Measurements from ENCODE around the gene LRRC56. TPM values are rescaled to one million over a fixed set of nuclear protein-coding genes. Genes with fewer than 3 reads are reported as not detected.

Gene LRRC56
- total RNA-seq, 1 donor from 2014 or later, result not detected

DNA sequence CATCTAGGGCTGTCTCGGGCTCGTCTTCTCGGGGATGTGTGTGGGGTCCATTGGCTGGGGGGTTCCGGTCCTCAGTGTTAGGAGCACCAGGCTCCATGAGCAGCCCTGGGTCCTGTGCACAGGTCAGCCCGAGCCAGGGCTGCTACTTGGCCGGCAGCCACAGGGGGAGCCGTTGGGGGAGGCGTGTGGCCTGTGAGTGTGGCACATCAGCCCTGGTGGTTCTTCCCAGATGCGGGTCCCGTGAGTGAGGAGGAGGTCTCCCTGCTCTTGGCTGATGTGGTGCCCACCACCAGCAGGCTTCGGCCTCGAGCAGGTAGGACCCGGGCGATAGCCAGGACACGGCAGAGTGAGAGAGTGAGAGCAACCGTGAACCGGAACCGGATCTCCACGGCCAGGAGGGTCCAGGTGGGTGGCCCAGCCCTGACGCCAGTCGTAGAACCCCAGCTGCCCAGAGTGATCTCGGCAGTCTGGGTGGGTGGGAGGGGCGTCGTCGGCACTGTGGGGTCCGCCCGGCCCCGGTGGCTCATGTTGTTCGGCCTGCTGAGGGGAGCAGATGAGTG, 59.9 kb downstream of the LRRC56 start:
- no peak overlapping the region for H3K27ac ChIP-seq
- H3K4me1 ChIP-seq, result no peaks in the 10 kb centered on the region
- H3K27me3 ChIP-seq, result no peaks in the 10 kb centered on the region
- DNase-seq (ENCODE audit: low spot score in 2 of 2), result no peak
- H3K4me3 ChIP-seq, result no peak overlapping the region
- no peak for TF ChIP-seq CTCF (IDR thresholded peaks at IDR 0.05)
- H3K36me3 ChIP-seq, result peaks cover 92 to 98% of the 10 kb centered on the region in 2 donors
- H3K9me3 ChIP-seq, result no peaks in the 10 kb centered on the region
- intact Hi-C loops (cut with DNase I), result no loop called here

GRCh38 chr11:598005-598680, 60.8 kb downstream of the LRRC56 start:
- Histone ChIP-seq H3K27ac (no peak overlapping the region), H3K27me3 (no peaks in the 10 kb centered on the region), H3K4me1 (no peaks in the 10 kb centered on the region), H3K9me3 (no peaks in the 10 kb centered on the region), H3K4me3 (no peak overlapping the region), H3K36me3 (peaks cover 92 to 98% of the 10 kb centered on the region in 2 donors)
- no peak for TF ChIP-seq CTCF (IDR thresholded peaks at IDR 0.05)
- no peak for DNase-seq (ENCODE audit: low spot score in 2 of 2)
- intact Hi-C loops (cut with DNase I), result no loop called here

- Histone ChIP-seq H3K9me3 (no peaks in the 10 kb centered on the region), H3K4me3 (no peak overlapping the region), H3K36me3 (peaks cover 94 to 98% of the 10 kb centered on the region in 2 donors), H3K4me1 (no peaks in the 10 kb centered on the region), H3K27ac (no peak overlapping the region), H3K27me3 (no peaks in the 10 kb centered on the region)
- intact Hi-C loops (cut with DNase I), result no loop called here
- DNase-seq (ENCODE audit: low spot score in 2 of 2), result no peak
- no peak for TF ChIP-seq CTCF (IDR thresholded peaks at IDR 0.05)
These were observed 64.4 kb downstream of the LRRC56 start for GRCh38 chr11:601573-602245.

GRCh38 chr11:603154-603553, 65.8 kb downstream of the LRRC56 start:
- no peak for TF ChIP-seq CTCF (IDR thresholded peaks at IDR 0.05)
- intact Hi-C loops (cut with DNase I), result no loop called here
- Histone ChIP-seq H3K27me3 (no peaks in the 10 kb centered on the region), H3K4me3 (no peak overlapping the region), H3K9me3 (no peaks in the 10 kb centered on the region), H3K36me3 (peaks cover 94 to 98% of the 10 kb centered on the region in 2 donors), H3K4me1 (no peaks in the 10 kb centered on the region), H3K27ac (no peak overlapping the region)
- DNase-seq (ENCODE audit: low spot score in 2 of 2), result no peak

Other genes starting within 250 kb of the LRRC56 start
- gene PGGHG, start 248.4 kb upstream of the LRRC56 start, total RNA-seq, result 155 TPM
- gene IFITM5, start 238.0 kb upstream of the LRRC56 start, total RNA-seq, result not detected
- gene IFITM2, start 229.7 kb upstream of the LRRC56 start, total RNA-seq, result 1,131 TPM
- 650 TPM for gene IFITM1, start 223.5 kb upstream of the LRRC56 start, total RNA-seq
- 1,421 TPM for gene IFITM3, start 216.7 kb upstream of the LRRC56 start, total RNA-seq
- gene B4GALNT4, start 168.0 kb upstream of the LRRC56 start, total RNA-seq, result not detected
- gene PKP3, start 143.3 kb upstream of the LRRC56 start, total RNA-seq, result not detected
- gene SIGIRR, start 122.5 kb upstream of the LRRC56 start, total RNA-seq, result 121 TPM
- 4.0 TPM for gene ANO9, start 95.5 kb upstream of the LRRC56 start, total RNA-seq
- gene PTDSS2, start 87.2 kb upstream of the LRRC56 start, total RNA-seq, result 185 TPM
- 649 TPM for gene RNH1, start 30.3 kb upstream of the LRRC56 start, total RNA-seq
- gene HRAS, start 2.0 kb upstream of the LRRC56 start, total RNA-seq, result 21.6 TPM
- 1.1 TPM for gene LMNTD2, start 23.2 kb downstream of the LRRC56 start, total RNA-seq
- 3.5 TPM for gene RASSF7, start 23.4 kb downstream of the LRRC56 start, total RNA-seq
- 25.4 TPM for gene PHRF1, start 38.9 kb downstream of the LRRC56 start, total RNA-seq
- 44.6 TPM for gene IRF7, start 78.4 kb downstream of the LRRC56 start, total RNA-seq
- gene CDHR5, start 87.4 kb downstream of the LRRC56 start, total RNA-seq, result 5.0 TPM
- not detected for gene SCT, start 89.7 kb downstream of the LRRC56 start, total RNA-seq
- gene DRD4, start 99.7 kb downstream of the LRRC56 start, total RNA-seq, result not detected
- 60.5 TPM for gene DEAF1, start 157.7 kb downstream of the LRRC56 start, total RNA-seq
- gene TMEM80, start 158.3 kb downstream of the LRRC56 start, total RNA-seq, result 1.3 TPM
- gene EPS8L2, start 168.7 kb downstream of the LRRC56 start, total RNA-seq, result 76.7 TPM
- 245 TPM for gene TALDO1, start 209.9 kb downstream of the LRRC56 start, total RNA-seq
- gene GATD1, start 240.0 kb downstream of the LRRC56 start, total RNA-seq, result 12.2 TPM